GM23338 (cell line): Measurements from ENCODE around the gene GPN3. TPM values are rescaled to one million over a fixed set of nuclear protein-coding genes. Genes with fewer than 3 reads are reported as not detected.
"Not testable (repeated sequence)": the region's sequence is repeated elsewhere in the genome, so short reads cannot be mapped to it uniquely, and the experiment has no call there.

Experiments
- ATAC-seq: fragments of 200-7000 bp; cut with Tn5 transposase; 3 replicates; pipeline ENCODE4 v1.9.1; 2020
- DNase-seq: peaks from one replicate; pipeline ENCODE4 v3.0.0-alpha.2; 2015; ENCODE audit warnings: low spot score
- H2AFZ ChIP-seq: fragments of 200-600 bp; sonication (generic); 2 replicates; pipeline ENCODE4 v1.8.0; 2016; ENCODE audit warnings: antibody characterized with exemption, mild to moderate bottlenecking, moderate library complexity
- H3F3A ChIP-seq: fragments of 200-600 bp; sonication (generic); replicated peaks from 2 replicates; pipeline ENCODE4 v1.8.0; 2017; ENCODE audit warnings: antibody characterized with exemption, mixed run types, low read depth
- H3K27ac ChIP-seq: fragments of 200-600 bp; sonication (generic); 2 replicates; pipeline ENCODE4 v1.6.1; 2016; ENCODE audit warnings: low read depth
- H3K27me3 ChIP-seq: fragments of 200-600 bp; sonication (generic); 2 replicates; pipeline ENCODE4 v1.8.0; 2016; ENCODE audit warnings: mild to moderate bottlenecking, mixed run types, moderate library complexity; ENCODE audit not compliant: insufficient read depth
- H3K36me3 ChIP-seq: fragments of 200-600 bp; sonication (generic); 2 replicates; pipeline ENCODE4 v1.8.0; 2016; ENCODE audit warnings: mild to moderate bottlenecking; ENCODE audit not compliant: insufficient read depth
- H3K4me1 ChIP-seq: fragments of 200-600 bp; sonication (generic); 2 replicates; pipeline ENCODE4 v1.8.0; 2016; ENCODE audit warnings: mild to moderate bottlenecking, moderate library complexity; ENCODE audit not compliant: insufficient read depth
- H3K4me2 ChIP-seq: fragments of 200-600 bp; sonication (generic); 2 replicates; pipeline ENCODE4 v1.7.1; 2017; ENCODE audit warnings: mixed run types
- H3K4me3 ChIP-seq: fragments of 200-600 bp; sonication (generic); 2 replicates; pipeline ENCODE4 v1.6.1; 2016; ENCODE audit warnings: mixed run types
- H3K79me2 ChIP-seq: fragments of 200-600 bp; sonication (generic); replicated peaks from 2 replicates; pipeline ENCODE4 v1.8.0; 2017; ENCODE audit warnings: mild to moderate bottlenecking; ENCODE audit not compliant: insufficient read depth
- H3K9me2 ChIP-seq: fragments of 200-600 bp; sonication (generic); 2 replicates; pipeline ENCODE4 v1.8.0; 2017; ENCODE audit not compliant: insufficient read depth
- H4K20me1 ChIP-seq: fragments of 200-600 bp; sonication (generic); replicated peaks from 2 replicates; pipeline ENCODE4 v1.8.0; 2017; ENCODE audit warnings: mild to moderate bottlenecking; ENCODE audit not compliant: insufficient read depth
- H3K27ac Mint-ChIP-seq: 2 replicates; pipeline ENCODE4 v1.8.0; 2020; ENCODE audit warnings: inconsistent platforms, mild to moderate bottlenecking, moderate library complexity, mixed read lengths
- H3K27me3 Mint-ChIP-seq: 3 replicates; pipeline ENCODE4 v1.8.0; 2022; ENCODE audit warnings: low read depth, mild to moderate bottlenecking, moderate library complexity, mixed read lengths, inconsistent platforms; ENCODE audit not compliant: insufficient read depth, poor library complexity
- H3K36me3 Mint-ChIP-seq: 3 replicates; pipeline ENCODE4 v1.8.0; 2021; ENCODE audit warnings: low read depth, mild to moderate bottlenecking, inconsistent platforms, moderate library complexity, mixed read lengths
- H3K4me1 Mint-ChIP-seq: 3 replicates; pipeline ENCODE4 v1.8.0; 2020; ENCODE audit warnings: mild to moderate bottlenecking, inconsistent platforms, mixed read lengths
- H3K4me3 Mint-ChIP-seq: 3 replicates; pipeline ENCODE4 v1.8.0; 2021; ENCODE audit warnings: moderate library complexity, mild to moderate bottlenecking, inconsistent platforms, mixed read lengths
- H3K9me3 Mint-ChIP-seq: 3 replicates; pipeline ENCODE4 v1.8.0; 2020; ENCODE audit warnings: moderate library complexity, mild to moderate bottlenecking, inconsistent platforms, mixed read lengths
- CREB1 ChIP-seq: fragments of 250-450 bp; sonication (Bioruptor Pico); IDR thresholded peaks from 2 replicates; pipeline ENCODE4 v1.5.0; 2020; ENCODE audit warnings: low read depth, mild to moderate bottlenecking, moderate library complexity
- CTCF ChIP-seq, 2 experiments: fragments of 200-600 bp in 1 of 2; sonication (generic) in 1 of 2; conservative IDR thresholded peaks; 2 replicates each; pipeline versions ENCODE4 v1.5.1 to v1.6.1; 2016 to 2017; ENCODE audit warnings: antibody characterized with exemption in 2 of 2, low read depth in 2 of 2, mild to moderate bottlenecking in 2 of 2, moderate library complexity in 1 of 2
- ETS1 ChIP-seq: IDR thresholded peaks from 2 replicates; pipeline ENCODE4 v1.6.1; 2016; ENCODE audit warnings: antibody characterized with exemption
- EZH2 ChIP-seq: fragments of 200-600 bp; sonication (generic); IDR thresholded peaks from one replicate; pipeline ENCODE4 v1.8.0; 2017; ENCODE audit warnings: antibody characterized with exemption, mild to moderate bottlenecking, low read depth; ENCODE audit not compliant: unreplicated experiment
- EZH2phosphoT487 ChIP-seq: fragments of 200-600 bp; sonication (generic); IDR thresholded peaks from one replicate; pipeline ENCODE4 v1.8.1; 2018; ENCODE audit warnings: antibody characterized with exemption; ENCODE audit not compliant: unreplicated experiment
- JUNB ChIP-seq: IDR thresholded peaks from one replicate; pipeline ENCODE4 v1.6.1; 2016; ENCODE audit warnings: antibody characterized with exemption; ENCODE audit not compliant: unreplicated experiment
- NANOG ChIP-seq: IDR thresholded peaks from 2 replicates; pipeline ENCODE4 v1.6.1; 2016; ENCODE audit warnings: antibody characterized with exemption, borderline replicate concordance
- POLR2AphosphoS5 ChIP-seq: IDR thresholded peaks from 2 replicates; pipeline ENCODE4 v1.6.1; 2016; ENCODE audit warnings: antibody characterized with exemption, low read depth
- STAT1 ChIP-seq: IDR thresholded peaks from one replicate; pipeline ENCODE4 v1.6.1; 2016; ENCODE audit warnings: antibody characterized with exemption; ENCODE audit not compliant: unreplicated experiment
- ZNF331 ChIP-seq: fragments of 250-450 bp; sonication (Bioruptor Pico); IDR thresholded peaks from 2 replicates; pipeline ENCODE4 v1.5.0; 2020; ENCODE audit warnings: low read depth, mild to moderate bottlenecking, moderate library complexity
- ZNF462 ChIP-seq: fragments of 250-450 bp; sonication (Bioruptor Pico); IDR thresholded peaks from 2 replicates; pipeline ENCODE4 v1.5.0; 2020; ENCODE audit warnings: mild to moderate bottlenecking, moderate library complexity
- polyA plus RNA-seq: library from polyadenylated mRNA; unstranded; fragments of >200 nt; fragmentation: Nextera tagmentation; extraction: Ambion mirVana; gene quantifications from 2 replicates; pipeline ENCODE4 v1.2.1, GENCODE V29; 2016
- total RNA-seq: library from RNA; depleted of rRNA; stranded (reverse); fragments of >200 nt; shearing (Covaris generic); gene quantifications from 2 replicates; pipeline ENCODE4 v1.2.3, GENCODE V29; 2014

Gene GPN3
- total and polyA plus RNA-seq, 2 experiments from 2014 or later = 45.0 to 108 TPM

GRCh38 chr12:110461189-110461588 lies 6.9 kb downstream of the GPN3 start:
- Histone ChIP-seq H3K36me3 (peaks cover 20% of the 10 kb centered on the region), H4K20me1 (peaks cover 21% of the 10 kb centered on the region), H3K79me2 (peaks cover 45% of the 10 kb centered on the region)
- not testable (repeated sequence) for ATAC-seq, DNase-seq, H3K4me3 ChIP-seq, H3K27ac Mint-ChIP-seq, H2AFZ ChIP-seq, H3K27me3 Mint-ChIP-seq, H3K4me1 Mint-ChIP-seq, H3K9me2 ChIP-seq, H3K9me3 Mint-ChIP-seq, H3K4me1 ChIP-seq, H3K27ac ChIP-seq, H3F3A ChIP-seq, H3K4me3 Mint-ChIP-seq, H3K27me3 ChIP-seq, H3K4me2 ChIP-seq
- peaks cover 54% of the 10 kb centered on the region for H3K36me3 Mint-ChIP-seq

- no peak for DNase-seq
- peaks cover 50% of the 10 kb centered on the region for H3K36me3 Mint-ChIP-seq
- no peak overlapping the region for H3K27ac Mint-ChIP-seq
- TF ChIP-seq ZNF331 (no peak), CTCF (conservative IDR thresholded peaks at IDR 0.05; ENCODE audit: low read depth in 2 of 2) (no peak), CREB1 (CRISPR knock-in tag) (no peak), STAT1 (no peak), ZNF462 (CRISPR knock-in tag) (no peak), EZH2phosphoT487 (no peak), EZH2 (no peak), ETS1 (no peak), POLR2AphosphoS5 (no peak), JUNB (no peak), NANOG (no peak)
Measured at GRCh38 chr12:110458756-110459155, 9.3 kb downstream of the GPN3 start.

More at GRCh38 chr12:110458756-110459155, 9.3 kb downstream of the GPN3 start:
- H3K79me2 ChIP-seq = peaks cover 25% of the 10 kb centered on the region
- no peaks in the 10 kb centered on the region; the same call in 2 of the 3 replicates for H3K9me3 Mint-ChIP-seq
- peaks cover 1% of the 10 kb centered on the region for H3K27me3 Mint-ChIP-seq
- no peak overlapping the region for H3K27ac ChIP-seq
- no peaks in the 10 kb centered on the region for H3K4me1 Mint-ChIP-seq
- H3K36me3 ChIP-seq = peaks cover 31% of the 10 kb centered on the region
- H4K20me1 ChIP-seq = peaks cover 11% of the 10 kb centered on the region; the same call in 1 of the 2 replicates
- no peak overlapping the region for H3K4me3 Mint-ChIP-seq
- H3K4me3 ChIP-seq = no peak overlapping the region
- no peak for ATAC-seq
- H2AFZ ChIP-seq = no peak overlapping the region
- no peaks in the 10 kb centered on the region for H3K4me1 ChIP-seq
- no peak overlapping the region for H3K4me2 ChIP-seq
- no peaks in the 10 kb centered on the region for H3K27me3 ChIP-seq
- no peaks in the 10 kb centered on the region for H3F3A ChIP-seq
- no peaks in the 10 kb centered on the region for H3K9me2 ChIP-seq
